ENCODE results near the gene TMCC1.
"Not testable (repeated sequence)": the region's sequence is repeated elsewhere in the genome, so short reads cannot be mapped to it uniquely, and the experiment has no call there.

- TF ChIP-seq CTCF (conservative IDR thresholded peaks at IDR 0.05; ENCODE audit: low read depth, low read length); EZH2 (IDR thresholded peaks at IDR 0.05; ENCODE audit: low read length, unreplicated experiment): not testable (repeated sequence)
Measured at GRCh38 chr3:129641567-129642260, 251.8 kb downstream of the TMCC1 start.
